ENCODE measurements around the gene PXT1. TPM values are rescaled to one million over a fixed set of nuclear protein-coding genes. Genes with fewer than 3 reads are reported as not detected.

PXT1 gene
- total RNA-seq, 1 donor = under 0.01 TPM

GRCh38 chr6:36383606-36384005 is 59.0 kb downstream of the PXT1 start:
- no peaks in the 10 kb centered on the region for H4K20me1 ChIP-seq (ENCODE audit: insufficient read depth, low read length)
- no peak for DNase-seq (ENCODE audit: insufficient read length, low spot score, missing footprints)
- no peaks in the 10 kb centered on the region for H3K36me3 ChIP-seq (ENCODE audit: insufficient read depth, low read length)
- no peak overlapping the region for H2AFZ ChIP-seq (ENCODE audit: low read length)
- H3K4me2 ChIP-seq (ENCODE audit: insufficient read depth, low read length) = no peak overlapping the region
- no peaks in the 10 kb centered on the region for H3K9me3 ChIP-seq (ENCODE audit: low read depth, low read length)
- H3K27me3 ChIP-seq (ENCODE audit: insufficient read depth, low read length) = no peaks in the 10 kb centered on the region
- H3K4me3 ChIP-seq (ENCODE audit: insufficient read depth, low read length) = no peak overlapping the region
- no peaks in the 10 kb centered on the region for H3K79me2 ChIP-seq (ENCODE audit: insufficient read depth, low read length)
- TF ChIP-seq CTCF (IDR thresholded peaks at IDR 0.05; ENCODE audit: extremely low read depth, low read depth, low read length) = no peak
- H3K27ac ChIP-seq (ENCODE audit: low read depth, low read length) = no peak overlapping the region
- peaks cover 12% of the 10 kb centered on the region for H3K4me1 ChIP-seq (ENCODE audit: insufficient read depth, low read length)

GRCh38 chr6:36382976-36383375 is 59.7 kb downstream of the PXT1 start:
- Histone ChIP-seq H3K27ac (ENCODE audit: low read depth, low read length) (no peak overlapping the region), H4K20me1 (ENCODE audit: insufficient read depth, low read length) (no peaks in the 10 kb centered on the region), H3K79me2 (ENCODE audit: insufficient read depth, low read length) (no peaks in the 10 kb centered on the region), H3K9me3 (ENCODE audit: low read depth, low read length) (no peaks in the 10 kb centered on the region), H3K36me3 (ENCODE audit: insufficient read depth, low read length) (no peaks in the 10 kb centered on the region), H3K4me3 (ENCODE audit: insufficient read depth, low read length) (no peak overlapping the region), H3K27me3 (ENCODE audit: insufficient read depth, low read length) (no peaks in the 10 kb centered on the region), H3K4me2 (ENCODE audit: insufficient read depth, low read length) (no peak overlapping the region), H3K4me1 (ENCODE audit: insufficient read depth, low read length) (peaks cover 12% of the 10 kb centered on the region), H2AFZ (ENCODE audit: low read length) (no peak overlapping the region)
- no peak for TF ChIP-seq CTCF (IDR thresholded peaks at IDR 0.05; ENCODE audit: extremely low read depth, low read depth, low read length)
- DNase-seq (ENCODE audit: insufficient read length, low spot score, missing footprints) = no peak

GRCh38 chr6:36381502-36382389 is 60.9 kb downstream of the PXT1 start:
- Histone ChIP-seq H3K79me2 (ENCODE audit: insufficient read depth, low read length) (no peaks in the 10 kb centered on the region), H3K36me3 (ENCODE audit: insufficient read depth, low read length) (no peaks in the 10 kb centered on the region), H3K4me3 (ENCODE audit: insufficient read depth, low read length) (no peak overlapping the region), H3K4me2 (ENCODE audit: insufficient read depth, low read length) (no peak overlapping the region), H4K20me1 (ENCODE audit: insufficient read depth, low read length) (no peaks in the 10 kb centered on the region), H3K27ac (ENCODE audit: low read depth, low read length) (no peak overlapping the region), H3K27me3 (ENCODE audit: insufficient read depth, low read length) (no peaks in the 10 kb centered on the region), H3K4me1 (ENCODE audit: insufficient read depth, low read length) (peaks cover 7% of the 10 kb centered on the region), H2AFZ (ENCODE audit: low read length) (no peak overlapping the region), H3K9me3 (ENCODE audit: low read depth, low read length) (no peaks in the 10 kb centered on the region)
- no peak for TF ChIP-seq CTCF (IDR thresholded peaks at IDR 0.05; ENCODE audit: extremely low read depth, low read depth, low read length)
- no peak for DNase-seq (ENCODE audit: insufficient read length, low spot score, missing footprints)

- Histone ChIP-seq H3K36me3 (ENCODE audit: insufficient read depth, low read length) (no peaks in the 10 kb centered on the region), H3K4me1 (ENCODE audit: insufficient read depth, low read length) (no peaks in the 10 kb centered on the region)
Observed at GRCh38 chr6:36380166-36380565, 62.5 kb downstream of the PXT1 start.

More at GRCh38 chr6:36380166-36380565, 62.5 kb downstream of the PXT1 start:
- no peaks in the 10 kb centered on the region for H4K20me1 ChIP-seq (ENCODE audit: insufficient read depth, low read length)
- H3K9me3 ChIP-seq (ENCODE audit: low read depth, low read length) = no peaks in the 10 kb centered on the region
- no peak for TF ChIP-seq CTCF (IDR thresholded peaks at IDR 0.05; ENCODE audit: extremely low read depth, low read depth, low read length)
- no peak overlapping the region for H3K4me2 ChIP-seq (ENCODE audit: insufficient read depth, low read length)
- H3K27ac ChIP-seq (ENCODE audit: low read depth, low read length) = no peak overlapping the region
- H2AFZ ChIP-seq (ENCODE audit: low read length) = no peak overlapping the region
- H3K27me3 ChIP-seq (ENCODE audit: insufficient read depth, low read length) = no peaks in the 10 kb centered on the region
- H3K4me3 ChIP-seq (ENCODE audit: insufficient read depth, low read length) = no peak overlapping the region
- H3K79me2 ChIP-seq (ENCODE audit: insufficient read depth, low read length) = no peaks in the 10 kb centered on the region
- DNase-seq (ENCODE audit: insufficient read length, low spot score, missing footprints) = no peak

All from osteoblast (primary cell).